Mucosa of descending colon (tissue), 3 donors: Measurements from ENCODE around the gene SEMA3C. TPM values are rescaled to one million over a fixed set of nuclear protein-coding genes. Genes with fewer than 3 reads are reported as not detected.

ENCODE experiments used
- ATAC-seq: fragments of 200-7000 bp; cut with Tn5 transposase; one replicate; pipeline ENCODE4 v1.9.1; 2020; ENCODE audit warnings: mild to moderate bottlenecking, moderate library complexity
- DNase-seq, 3 donors: peaks; one replicate each; pipeline ENCODE4 v3.0.0-alpha.2; 2020
- H3K36me3 ChIP-seq: fragments of 200-600 bp; one replicate; pipeline ENCODE4 v1.8.0; 2021; ENCODE audit warnings: low read depth, mild to moderate bottlenecking
- H3K4me1 ChIP-seq: fragments of 200-600 bp; one replicate; pipeline ENCODE4 v1.8.0; 2021; ENCODE audit warnings: low read depth, mild to moderate bottlenecking
- H3K4me3 ChIP-seq: fragments of 200-600 bp; one replicate; pipeline ENCODE4 v1.8.0; 2021; ENCODE audit warnings: mild to moderate bottlenecking
- H3K9me3 ChIP-seq: fragments of 200-600 bp; one replicate; pipeline ENCODE4 v1.8.0; 2021; ENCODE audit warnings: mild to moderate bottlenecking
- CTCF ChIP-seq: fragments of 200-600 bp; IDR thresholded peaks from one replicate; pipeline ENCODE4 v1.8.0; 2022; ENCODE audit warnings: antibody characterized with exemption, mild to moderate bottlenecking
- intact Hi-C, 2 donors: fragments of 100-400 bp; cut with DNase I in 1 of 2; cut with micrococcal nuclease in 1 of 2; formaldehyde crosslinking; loops; one replicate each; pipeline versions ENCODE4 v1.11.0 to v1.11.1; 2022; cut with DNase I, micrococcal nuclease
- total RNA-seq, 3 donors: library from RNA; stranded (reverse); fragmentation: NEBNext Ultra II Directional in 2 of 3; extraction: Animal tissue kit (Norgen Biotek cat#: 25700) in 2 of 3; gene quantifications; one replicate each; pipeline versions ENCODE4 v1.2.1 to v1.2.4, GENCODE V29; 2021 to 2023
- donor health status: DM: no; HTN: no; CAD: no; lungs with moderate emphysema.
- donor health status: DM: no; HTN: no; CAD: no.
- donor health status: DM: no; HTN: yes; CAD: no.

Gene SEMA3C
- total RNA-seq, 3 donors from 2014 or later, result 72.4 to 150 (median 83.7) TPM

- H3K9me3 ChIP-seq, result no peaks in the 10 kb centered on the region
- no peaks in the 10 kb centered on the region for H3K4me1 ChIP-seq
- no peak for DNase-seq
- intact Hi-C loops, result no loop called here
- peak; percentile 64 for ATAC-seq
- no peak for TF ChIP-seq CTCF
- H3K4me3 ChIP-seq, result no peak overlapping the region
- no peaks in the 10 kb centered on the region for H3K36me3 ChIP-seq
Observed at GRCh38 chr7:80722616-80723195, 196.1 kb downstream of the SEMA3C start.

- ATAC-seq, result peak; percentile 67
- DNase-seq, result no peak
- Histone ChIP-seq H3K9me3 (no peaks in the 10 kb centered on the region), H3K4me1 (no peaks in the 10 kb centered on the region), H3K36me3 (no peaks in the 10 kb centered on the region), H3K4me3 (no peak overlapping the region)
- intact Hi-C loops, result no loop called here
- no peak for TF ChIP-seq CTCF
Observed at GRCh38 chr7:80721883-80722615, 196.8 kb downstream of the SEMA3C start.

GRCh38 chr7:80720146-80720545, 198.7 kb downstream of the SEMA3C start:
- no peak for DNase-seq
- intact Hi-C loops, result no loop called here
- TF ChIP-seq CTCF, result no peak

GRCh38 chr7:80719261-80719660, 199.6 kb downstream of the SEMA3C start:
- intact Hi-C loops, result no loop called here
- H3K9me3 ChIP-seq, result no peaks in the 10 kb centered on the region
- ATAC-seq, result no peak
- no peak for DNase-seq
- H3K4me1 ChIP-seq, result no peaks in the 10 kb centered on the region
- H3K4me3 ChIP-seq, result no peak overlapping the region
- TF ChIP-seq CTCF, result no peak
- H3K36me3 ChIP-seq, result no peaks in the 10 kb centered on the region

More at GRCh38 chr7:80720146-80720545, 198.7 kb downstream of the SEMA3C start:
- Histone ChIP-seq H3K4me3 (no peak overlapping the region), H3K36me3 (no peaks in the 10 kb centered on the region), H3K4me1 (no peaks in the 10 kb centered on the region), H3K9me3 (no peaks in the 10 kb centered on the region)
- ATAC-seq, result no peak

GRCh38 chr7:80711531-80711930, 207.3 kb downstream of the SEMA3C start:
- no peaks in the 10 kb centered on the region for H3K36me3 ChIP-seq
- intact Hi-C loops, result no loop called here
- DNase-seq (no peak), ATAC-seq (no peak)
- H3K9me3 ChIP-seq, result no peaks in the 10 kb centered on the region
- H3K4me1 ChIP-seq, result no peaks in the 10 kb centered on the region
- no peak overlapping the region for H3K4me3 ChIP-seq
- no peak for TF ChIP-seq CTCF
